SU-DHL-6 (cell line): ENCODE results near the gene MRPL42.

Experiments used
- H2AFZ ChIP-seq: fragments of 200-600 bp; sonication (generic); 2 replicates; pipeline ENCODE4 v1.6.1; 2014; ENCODE audit warnings: low read depth, mild to moderate bottlenecking, moderate library complexity, mixed read lengths, antibody characterized with exemption, low read length; ENCODE audit not compliant: severe bottlenecking
- H3F3A ChIP-seq: fragments of 200-600 bp; shearing (Covaris generic); 2 replicates; pipeline ENCODE4 v1.6.0; 2016; ENCODE audit warnings: antibody characterized with exemption, mild to moderate bottlenecking; ENCODE audit not compliant: insufficient read depth
- H3K27ac ChIP-seq: fragments of 200-600 bp; sonication (generic); 2 replicates; pipeline ENCODE4 v1.5.1; 2016; ENCODE audit warnings: low read depth, mild to moderate bottlenecking, low read length, moderate library complexity, mixed read lengths
- H3K27me3 ChIP-seq: fragments of 200-600 bp; sonication (generic), shearing (Covaris generic); 2 replicates; pipeline ENCODE4 v1.6.0; 2014; ENCODE audit warnings: mild to moderate bottlenecking, low read length
- H3K36me3 ChIP-seq: fragments of 200-600 bp; sonication (generic); 2 replicates; pipeline ENCODE4 v1.6.1; 2014; ENCODE audit warnings: mild to moderate bottlenecking, low read length, mixed read lengths
- H3K4me2 ChIP-seq: fragments of 300-600, 200-600 bp; shearing (Covaris generic), sonication (generic); 2 replicates; pipeline ENCODE4 v1.6.0; 2014; ENCODE audit warnings: low read length, low read depth, mild to moderate bottlenecking; ENCODE audit not compliant: poor library complexity, severe bottlenecking
- H3K4me3 ChIP-seq: fragments of 200-600 bp; sonication (generic); 2 replicates; pipeline ENCODE4 v1.5.1; 2014; ENCODE audit warnings: antibody characterized with exemption, low read length, mild to moderate bottlenecking, mixed read lengths; ENCODE audit not compliant: insufficient read depth, poor library complexity, severe bottlenecking
- H3K79me2 ChIP-seq: fragments of 200-600 bp; sonication (generic); 2 replicates; pipeline ENCODE4 v1.6.1; 2014; ENCODE audit warnings: mild to moderate bottlenecking, low read length, moderate library complexity; ENCODE audit not compliant: insufficient read depth
- H3K9ac ChIP-seq: fragments of 200-600 bp; sonication (generic); 2 replicates; pipeline ENCODE4 v1.7.0; 2014; ENCODE audit warnings: mild to moderate bottlenecking, low read length
- H3K9me2 ChIP-seq: fragments of 200-600 bp; sonication (generic); replicated peaks from 2 replicates; pipeline ENCODE4 v1.6.1; 2014; ENCODE audit warnings: low read length; ENCODE audit not compliant: insufficient read depth
- H3K9me3 ChIP-seq: fragments of 200-600 bp; sonication (generic); 2 replicates; pipeline ENCODE4 v1.6.1; 2014; ENCODE audit warnings: low read length, mixed read lengths; ENCODE audit not compliant: insufficient read depth
- H4K20me1 ChIP-seq: fragments of 200-600 bp; sonication (generic); 2 replicates; pipeline ENCODE4 v1.6.1; 2014; ENCODE audit warnings: low read depth, mild to moderate bottlenecking, antibody characterized with exemption, low read length, moderate library complexity, mixed read lengths
- CTCF ChIP-seq: fragments of 200-600 bp; sonication (generic); IDR thresholded peaks from one replicate; pipeline ENCODE4 v1.5.1; 2017; ENCODE audit warnings: antibody characterized with exemption, mild to moderate bottlenecking, low read length, moderate library complexity; ENCODE audit not compliant: insufficient read depth, poor library complexity, severe bottlenecking
- EZH2phosphoT487 ChIP-seq: fragments of 200-600 bp; sonication (generic), shearing (Covaris generic); conservative IDR thresholded peaks from 2 replicates; pipeline ENCODE4 v1.6.1; 2018; ENCODE audit warnings: mild to moderate bottlenecking, antibody characterized with exemption, low read length, moderate library complexity, mixed read lengths

Gene MRPL42

GRCh38 chr12:93442411-93443340, 24.6 kb upstream of the MRPL42 start:
- Histone ChIP-seq H3K79me2 (peaks cover 41% of the 10 kb centered on the region), H3K9me2 (no peaks in the 10 kb centered on the region)

GRCh38 chr12:93443576-93443975, 23.7 kb upstream of the MRPL42 start:
- Histone ChIP-seq H3K27ac (no peak overlapping the region), H3F3A (no peaks in the 10 kb centered on the region), H2AFZ (no peak overlapping the region), H3K36me3 (no peaks in the 10 kb centered on the region), H3K27me3 (no peaks in the 10 kb centered on the region), H3K9ac (no peak overlapping the region), H3K9me3 (no peaks in the 10 kb centered on the region), H3K9me2 (no peaks in the 10 kb centered on the region), H3K4me3 (no peak overlapping the region), H4K20me1 (peaks cover 23% of the 10 kb centered on the region), H3K4me2 (no peak overlapping the region), H3K79me2 (peaks cover 32% of the 10 kb centered on the region)
- TF ChIP-seq CTCF (no peak), EZH2phosphoT487 (no peak)

More at GRCh38 chr12:93442411-93443340, 24.6 kb upstream of the MRPL42 start:
- Histone ChIP-seq H3K4me3 (peak overlapping the region; percentile 77), H3K9me3 (no peaks in the 10 kb centered on the region), H2AFZ (peak overlapping the region; percentile 76), H3K9ac (peak overlapping the region; percentile 98), H4K20me1 (peaks cover 31% of the 10 kb centered on the region), H3F3A (no peaks in the 10 kb centered on the region), H3K27ac (peak overlapping the region; percentile 28), H3K4me2 (peak overlapping the region; percentile 76), H3K36me3 (no peaks in the 10 kb centered on the region), H3K27me3 (no peaks in the 10 kb centered on the region)
- TF ChIP-seq CTCF (no peak), EZH2phosphoT487 (no peak)

GRCh38 chr12:93447555-93448290, 19.6 kb upstream of the MRPL42 start:
- Histone ChIP-seq H3K79me2 (no peaks in the 10 kb centered on the region), H3K4me3 (no peak overlapping the region), H3K9me2 (no peaks in the 10 kb centered on the region), H3K4me2 (no peak overlapping the region), H3K27ac (no peak overlapping the region), H3K36me3 (no peaks in the 10 kb centered on the region), H3F3A (no peaks in the 10 kb centered on the region), H3K9ac (no peak overlapping the region), H2AFZ (no peak overlapping the region), H4K20me1 (no peaks in the 10 kb centered on the region), H3K9me3 (no peaks in the 10 kb centered on the region), H3K27me3 (no peaks in the 10 kb centered on the region)
- TF ChIP-seq CTCF = no peak
- no peak for TF ChIP-seq EZH2phosphoT487
